Brain microvascular endothelial cell (primary cell): ENCODE results near the gene VWF.

Experiments used
- DNase-seq: peaks from one replicate; pipeline ENCODE4 v3.0.0-alpha.2; 2020
- H3K27ac ChIP-seq: fragments of 250-450 bp; sonication (Bioruptor Pico); 2 replicates; pipeline ENCODE4 v1.5.1; 2020; ENCODE audit warnings: mild to moderate bottlenecking, moderate library complexity
- H3K27me3 ChIP-seq: fragments of 250-450 bp; sonication (Bioruptor Pico); replicated peaks from 2 replicates; pipeline ENCODE4 v1.5.1; 2020; ENCODE audit warnings: mild to moderate bottlenecking
- H3K36me3 ChIP-seq: fragments of 250-450 bp; sonication (Bioruptor Pico); replicated peaks from 2 replicates; pipeline ENCODE4 v1.5.1; 2020; ENCODE audit warnings: mild to moderate bottlenecking
- H3K4me3 ChIP-seq: 2 replicates; pipeline ENCODE4 v1.5.1; 2011; ENCODE audit warnings: low read depth, mild to moderate bottlenecking, control low read depth, low read length, moderate library complexity
- CTCF ChIP-seq: IDR thresholded peaks from 2 replicates; pipeline ENCODE4 v1.5.1; 2011; ENCODE audit warnings: low read depth, mild to moderate bottlenecking, moderate library complexity, low read length, control low read depth, inconsistent platforms; ENCODE audit errors: missing control alignments
- in situ Hi-C: cut with HindIII; loops from 2 replicates; pipeline ENCODE4 v1.10.0; 2017; ENCODE audit warnings: low sequenced_read_pairs, low pct_ligation_motif_present

Gene VWF

DNA sequence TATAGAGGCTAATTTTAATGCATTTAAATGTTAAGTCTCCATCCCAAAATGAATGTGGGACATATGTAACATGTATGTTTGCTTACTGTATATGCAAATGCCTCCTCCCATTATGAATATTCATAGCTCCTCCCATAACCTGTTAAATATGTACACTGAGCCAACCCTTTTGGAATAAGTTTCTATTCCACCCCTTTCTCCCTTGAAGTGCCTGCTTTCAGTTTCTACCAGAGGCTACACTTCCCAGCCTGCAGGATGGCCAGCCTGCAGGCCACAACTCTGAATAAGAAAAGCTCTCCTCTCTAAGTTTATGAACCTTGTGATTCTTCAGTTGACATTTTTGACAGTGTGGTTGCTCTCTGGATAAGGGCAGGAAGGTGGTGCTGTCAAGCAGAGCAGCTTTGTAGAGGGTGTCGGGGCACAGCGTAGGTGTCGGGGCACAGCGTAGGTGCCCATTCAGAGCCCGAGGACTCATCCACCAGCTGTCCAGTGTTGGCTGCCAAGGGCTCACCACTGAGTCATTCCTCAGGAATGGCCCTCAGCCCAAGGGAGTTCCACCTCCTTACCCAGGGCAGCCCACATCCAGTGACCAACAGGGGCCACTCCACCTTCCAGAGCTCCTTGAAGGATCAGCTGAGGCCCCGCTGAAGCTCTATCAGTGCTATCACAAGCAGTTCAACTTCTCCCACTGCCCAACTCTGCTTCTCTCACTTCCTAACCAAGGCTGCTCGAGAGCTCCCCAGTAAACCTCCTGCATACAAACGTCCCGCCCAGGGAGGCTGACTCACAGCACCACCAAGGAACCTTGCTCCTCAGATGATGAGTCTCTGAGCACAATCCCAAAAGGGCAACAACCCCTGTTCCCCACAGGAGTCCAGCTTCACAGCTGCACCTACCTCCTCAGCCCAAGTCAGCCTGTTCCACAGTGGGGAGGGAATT, 31.4 kb downstream of the VWF start:
- DNase-seq: peak; percentile 80
- no peak overlapping the region for H3K4me3 ChIP-seq
- H3K36me3 ChIP-seq: no peaks in the 10 kb centered on the region

GRCh38 chr12:6091786-6092566, 32.5 kb downstream of the VWF start:
- in situ Hi-C loops: no loop called here
- no peak for TF ChIP-seq CTCF
- Histone ChIP-seq H3K27me3 (no peaks in the 10 kb centered on the region), H3K27ac (no peak overlapping the region), H3K36me3 (no peaks in the 10 kb centered on the region), H3K4me3 (no peak overlapping the region)
- no peak for DNase-seq

More for the DNA sequence above, 31.4 kb downstream of the VWF start:
- H3K27ac ChIP-seq: peak overlapping the region; percentile 68
- no peaks in the 10 kb centered on the region for H3K27me3 ChIP-seq
- peak; percentile 3 for TF ChIP-seq CTCF
- in situ Hi-C loops: no loop called here

- H3K27me3 ChIP-seq: no peaks in the 10 kb centered on the region
- no peak overlapping the region for H3K4me3 ChIP-seq
- H3K36me3 ChIP-seq: no peaks in the 10 kb centered on the region
- no peak overlapping the region for H3K27ac ChIP-seq
- in situ Hi-C loops: no loop called here
- no peak for DNase-seq
- no peak for TF ChIP-seq CTCF
Measured at GRCh38 chr12:6090803-6091202, 33.7 kb downstream of the VWF start.

GRCh38 chr12:6088921-6089747, 35.3 kb downstream of the VWF start:
- no peak for DNase-seq
- no peak for TF ChIP-seq CTCF
- Histone ChIP-seq H3K27me3 (no peaks in the 10 kb centered on the region), H3K27ac (no peak overlapping the region), H3K36me3 (no peaks in the 10 kb centered on the region), H3K4me3 (no peak overlapping the region)
- in situ Hi-C loops: no loop called here

DNA sequence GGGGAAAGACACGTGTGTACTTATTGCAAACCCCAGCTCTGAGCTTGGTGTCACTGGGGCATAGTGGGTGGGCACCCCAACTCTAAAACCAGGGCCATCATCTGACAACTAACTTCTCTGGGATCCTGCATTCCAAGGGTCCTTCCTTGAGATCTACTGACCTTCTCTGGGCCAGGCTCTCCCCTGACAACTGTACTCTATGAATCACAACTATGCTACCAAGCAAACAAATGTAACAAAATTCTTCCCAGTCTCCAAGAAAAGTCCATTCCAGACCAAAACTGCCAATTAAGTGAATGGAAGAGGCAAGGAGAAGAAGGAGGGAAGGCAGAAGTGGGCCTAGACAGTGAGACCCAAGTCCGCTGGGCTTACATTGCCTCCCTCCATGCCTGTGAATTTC, 38.2 kb downstream of the VWF start:
- DNase-seq: no peak
- no peak overlapping the region for H3K4me3 ChIP-seq
- H3K27ac ChIP-seq: no peak overlapping the region
- in situ Hi-C loops: no loop called here
- H3K27me3 ChIP-seq: no peaks in the 10 kb centered on the region
- TF ChIP-seq CTCF: no peak
- no peaks in the 10 kb centered on the region for H3K36me3 ChIP-seq
